ENCODE measurements around the gene FBXW8.

FBXW8 gene

GRCh38 chr12:116927244-116927940 is 16.6 kb downstream of the FBXW8 start:
- peaks cover 7 to 21% of the 10 kb centered on the region in 2 donors for H3K4me1 ChIP-seq (ENCODE audit: control insufficient read depth in 1 of 2, insufficient read depth in 2 of 2, low read length in 2 of 2)
- H3K4me3 ChIP-seq (ENCODE audit: low read depth in 1 of 2, low read length in 2 of 2) = no peak overlapping the region
- H3K9me3 ChIP-seq (ENCODE audit: control insufficient read depth in 1 of 2, low read length in 2 of 2) = peaks cover 0 to 4% of the 10 kb centered on the region in 2 donors
- H3K27me3 ChIP-seq (ENCODE audit: low read depth, low read length) = no peaks in the 10 kb centered on the region
- H3K36me3 ChIP-seq (ENCODE audit: control insufficient read depth in 1 of 2, insufficient read depth in 2 of 2, low read length in 2 of 2) = peaks cover 10 to 17% of the 10 kb centered on the region in 2 donors
- no peak overlapping the region for H3K27ac ChIP-seq (ENCODE audit: low read length)

- H3K27me3 ChIP-seq (ENCODE audit: low read depth, low read length) = no peaks in the 10 kb centered on the region
- H3K9me3 ChIP-seq (ENCODE audit: control insufficient read depth in 1 of 2, low read length in 2 of 2) = peaks cover 0 to 4% of the 10 kb centered on the region in 2 donors
- peaks cover 10 to 17% of the 10 kb centered on the region in 2 donors for H3K36me3 ChIP-seq (ENCODE audit: control insufficient read depth in 1 of 2, insufficient read depth in 2 of 2, low read length in 2 of 2)
- H3K4me3 ChIP-seq (ENCODE audit: low read depth in 1 of 2, low read length in 2 of 2) = no peak overlapping the region
- peaks cover 7 to 28% of the 10 kb centered on the region in 2 donors for H3K4me1 ChIP-seq (ENCODE audit: control insufficient read depth in 1 of 2, insufficient read depth in 2 of 2, low read length in 2 of 2)
- H3K27ac ChIP-seq (ENCODE audit: low read length) = no peak overlapping the region
These were observed 17.8 kb downstream of the FBXW8 start for GRCh38 chr12:116928504-116928903.

- peaks cover 10 to 17% of the 10 kb centered on the region in 2 donors for H3K36me3 ChIP-seq (ENCODE audit: control insufficient read depth in 1 of 2, insufficient read depth in 2 of 2, low read length in 2 of 2)
These were observed 19.1 kb downstream of the FBXW8 start for GRCh38 chr12:116929885-116930284.

GRCh38 chr12:116931665-116932064 is 20.9 kb downstream of the FBXW8 start:
- H3K27ac ChIP-seq (ENCODE audit: low read length) = no peak overlapping the region
- H3K9me3 ChIP-seq (ENCODE audit: control insufficient read depth in 1 of 2, low read length in 2 of 2) = peaks cover 0 to 4% of the 10 kb centered on the region in 2 donors
- H3K36me3 ChIP-seq (ENCODE audit: control insufficient read depth in 1 of 2, insufficient read depth in 2 of 2, low read length in 2 of 2) = peaks cover 10 to 17% of the 10 kb centered on the region in 2 donors
- H3K27me3 ChIP-seq (ENCODE audit: low read depth, low read length) = no peaks in the 10 kb centered on the region
- no peak overlapping the region for H3K4me3 ChIP-seq (ENCODE audit: low read depth in 1 of 2, low read length in 2 of 2)
- peaks cover 7 to 24% of the 10 kb centered on the region in 2 donors for H3K4me1 ChIP-seq (ENCODE audit: control insufficient read depth in 1 of 2, insufficient read depth in 2 of 2, low read length in 2 of 2)

More at GRCh38 chr12:116929885-116930284, 19.1 kb downstream of the FBXW8 start:
- H3K9me3 ChIP-seq (ENCODE audit: control insufficient read depth in 1 of 2, low read length in 2 of 2) = peaks cover 0 to 4% of the 10 kb centered on the region in 2 donors
- H3K4me3 ChIP-seq (ENCODE audit: low read depth in 1 of 2, low read length in 2 of 2) = no peak overlapping the region
- H3K4me1 ChIP-seq (ENCODE audit: control insufficient read depth in 1 of 2, insufficient read depth in 2 of 2, low read length in 2 of 2) = peaks cover 7 to 35% of the 10 kb centered on the region in 2 donors
- no peaks in the 10 kb centered on the region for H3K27me3 ChIP-seq (ENCODE audit: low read depth, low read length)
- no peak overlapping the region for H3K27ac ChIP-seq (ENCODE audit: low read length)

GRCh38 chr12:116933091-116933490 is 22.3 kb downstream of the FBXW8 start:
- H3K27me3 ChIP-seq (ENCODE audit: low read depth, low read length) = no peaks in the 10 kb centered on the region
- H3K9me3 ChIP-seq (ENCODE audit: control insufficient read depth in 1 of 2, low read length in 2 of 2) = peaks cover 0 to 4% of the 10 kb centered on the region in 2 donors
- H3K4me1 ChIP-seq (ENCODE audit: control insufficient read depth in 1 of 2, insufficient read depth in 2 of 2, low read length in 2 of 2) = peaks cover 0 to 13% of the 10 kb centered on the region in 2 donors
- H3K4me3 ChIP-seq (ENCODE audit: low read depth in 1 of 2, low read length in 2 of 2) = no peak overlapping the region
- peaks cover 9 to 21% of the 10 kb centered on the region in 2 donors for H3K36me3 ChIP-seq (ENCODE audit: control insufficient read depth in 1 of 2, insufficient read depth in 2 of 2, low read length in 2 of 2)
- no peak overlapping the region for H3K27ac ChIP-seq (ENCODE audit: low read length)

GRCh38 chr12:116933512-116934246 is 22.9 kb downstream of the FBXW8 start:
- Histone ChIP-seq H3K4me3 (ENCODE audit: low read depth in 1 of 2, low read length in 2 of 2) (no peak overlapping the region), H3K36me3 (ENCODE audit: control insufficient read depth in 1 of 2, insufficient read depth in 2 of 2, low read length in 2 of 2) (peaks cover 4 to 15% of the 10 kb centered on the region in 2 donors), H3K4me1 (ENCODE audit: control insufficient read depth in 1 of 2, insufficient read depth in 2 of 2, low read length in 2 of 2) (peaks cover 0 to 13% of the 10 kb centered on the region in 2 donors), H3K27me3 (ENCODE audit: low read depth, low read length) (no peaks in the 10 kb centered on the region), H3K27ac (ENCODE audit: low read length) (no peak overlapping the region), H3K9me3 (ENCODE audit: control insufficient read depth in 1 of 2, low read length in 2 of 2) (peaks cover 0 to 4% of the 10 kb centered on the region in 2 donors)

GRCh38 chr12:116934908-116935705 is 24.4 kb downstream of the FBXW8 start:
- no peak overlapping the region for H3K4me3 ChIP-seq (ENCODE audit: low read depth in 1 of 2, low read length in 2 of 2)
- H3K36me3 ChIP-seq (ENCODE audit: control insufficient read depth in 1 of 2, insufficient read depth in 2 of 2, low read length in 2 of 2) = peaks cover 4 to 12% of the 10 kb centered on the region in 2 donors
- H3K9me3 ChIP-seq (ENCODE audit: control insufficient read depth in 1 of 2, low read length in 2 of 2) = peaks cover 0 to 4% of the 10 kb centered on the region in 2 donors
- no peak overlapping the region for H3K27ac ChIP-seq (ENCODE audit: low read length)
- peaks cover 0 to 13% of the 10 kb centered on the region in 2 donors for H3K4me1 ChIP-seq (ENCODE audit: control insufficient read depth in 1 of 2, insufficient read depth in 2 of 2, low read length in 2 of 2)
- H3K27me3 ChIP-seq (ENCODE audit: low read depth, low read length) = no peaks in the 10 kb centered on the region

- Histone ChIP-seq H3K4me1 (ENCODE audit: control insufficient read depth in 1 of 2, insufficient read depth in 2 of 2, low read length in 2 of 2) (peaks cover 0 to 13% of the 10 kb centered on the region in 2 donors), H3K27ac (ENCODE audit: low read length) (no peak overlapping the region), H3K27me3 (ENCODE audit: low read depth, low read length) (no peaks in the 10 kb centered on the region), H3K36me3 (ENCODE audit: control insufficient read depth in 1 of 2, insufficient read depth in 2 of 2, low read length in 2 of 2) (peaks cover 0 to 6% of the 10 kb centered on the region in 2 donors), H3K4me3 (ENCODE audit: low read depth in 1 of 2, low read length in 2 of 2) (no peak overlapping the region), H3K9me3 (ENCODE audit: control insufficient read depth in 1 of 2, low read length in 2 of 2) (no peaks in the 10 kb centered on the region)
These were observed 26.9 kb downstream of the FBXW8 start for GRCh38 chr12:116937640-116938039.

GRCh38 chr12:116939734-116940133 is 29.0 kb downstream of the FBXW8 start:
- H3K4me3 ChIP-seq (ENCODE audit: low read depth in 1 of 2, low read length in 2 of 2) = no peak overlapping the region
- no peaks in the 10 kb centered on the region for H3K27me3 ChIP-seq (ENCODE audit: low read depth, low read length)
- no peaks in the 10 kb centered on the region for H3K4me1 ChIP-seq (ENCODE audit: control insufficient read depth in 1 of 2, insufficient read depth in 2 of 2, low read length in 2 of 2)
- no peak overlapping the region for H3K27ac ChIP-seq (ENCODE audit: low read length)
- peaks cover 0 to 12% of the 10 kb centered on the region in 2 donors for H3K36me3 ChIP-seq (ENCODE audit: control insufficient read depth in 1 of 2, insufficient read depth in 2 of 2, low read length in 2 of 2)
- H3K9me3 ChIP-seq (ENCODE audit: control insufficient read depth in 1 of 2, low read length in 2 of 2) = peaks cover 0 to 7% of the 10 kb centered on the region in 2 donors

GRCh38 chr12:116941188-116941587 is 30.4 kb downstream of the FBXW8 start:
- no peak overlapping the region for H3K4me3 ChIP-seq (ENCODE audit: low read depth in 1 of 2, low read length in 2 of 2)
- H3K4me1 ChIP-seq (ENCODE audit: control insufficient read depth in 1 of 2, insufficient read depth in 2 of 2, low read length in 2 of 2) = no peaks in the 10 kb centered on the region
- H3K9me3 ChIP-seq (ENCODE audit: control insufficient read depth in 1 of 2, low read length in 2 of 2) = peaks cover 0 to 7% of the 10 kb centered on the region in 2 donors
- no peak overlapping the region for H3K27ac ChIP-seq (ENCODE audit: low read length)
- peaks cover 11 to 18% of the 10 kb centered on the region in 2 donors for H3K36me3 ChIP-seq (ENCODE audit: control insufficient read depth in 1 of 2, insufficient read depth in 2 of 2, low read length in 2 of 2)
- H3K27me3 ChIP-seq (ENCODE audit: low read depth, low read length) = no peaks in the 10 kb centered on the region
